ENCODE measurements around the gene LRRC56.

Gene LRRC56

GRCh38 chr11:536841-537621 is at the start of gene LRRC56:
LRRC56 (plus strand) TSS chr11:537527; CDS start chr11:540685, 3,158 bp downstream.
- peak; percentile 79 for DNase-seq

DNA sequence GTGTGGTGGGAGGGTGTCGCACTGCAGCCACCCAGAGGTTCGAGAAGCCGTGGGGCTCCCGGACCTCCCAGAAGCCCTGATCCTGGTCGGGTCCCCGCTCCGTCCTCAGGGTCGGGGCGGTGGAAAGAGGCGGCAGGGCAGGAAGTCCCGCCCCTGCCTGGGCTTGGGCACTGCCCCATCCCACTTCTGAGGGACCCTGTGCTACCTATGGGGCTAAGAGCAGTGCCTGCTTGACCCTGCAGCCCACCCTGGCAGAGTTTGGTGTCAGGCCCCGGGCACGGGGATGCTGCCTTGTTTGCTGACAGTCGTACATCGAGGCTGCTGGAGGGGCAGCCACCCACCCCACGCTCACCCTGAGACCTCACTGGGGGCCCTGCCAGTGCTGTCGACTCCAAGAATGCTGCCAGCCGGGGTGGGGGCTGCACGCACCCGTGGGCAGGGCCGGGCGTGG is 49.7 kb upstream of the LRRC56 start:
- DNase-seq, result no peak

- no peak for DNase-seq
These were observed 49.3 kb upstream of the LRRC56 start for GRCh38 chr11:488062-488461.

- no peak for DNase-seq
These were observed 48.7 kb upstream of the LRRC56 start for GRCh38 chr11:488579-488978.

GRCh38 chr11:488992-489391 is 48.3 kb upstream of the LRRC56 start:
- DNase-seq, result no peak

DNA sequence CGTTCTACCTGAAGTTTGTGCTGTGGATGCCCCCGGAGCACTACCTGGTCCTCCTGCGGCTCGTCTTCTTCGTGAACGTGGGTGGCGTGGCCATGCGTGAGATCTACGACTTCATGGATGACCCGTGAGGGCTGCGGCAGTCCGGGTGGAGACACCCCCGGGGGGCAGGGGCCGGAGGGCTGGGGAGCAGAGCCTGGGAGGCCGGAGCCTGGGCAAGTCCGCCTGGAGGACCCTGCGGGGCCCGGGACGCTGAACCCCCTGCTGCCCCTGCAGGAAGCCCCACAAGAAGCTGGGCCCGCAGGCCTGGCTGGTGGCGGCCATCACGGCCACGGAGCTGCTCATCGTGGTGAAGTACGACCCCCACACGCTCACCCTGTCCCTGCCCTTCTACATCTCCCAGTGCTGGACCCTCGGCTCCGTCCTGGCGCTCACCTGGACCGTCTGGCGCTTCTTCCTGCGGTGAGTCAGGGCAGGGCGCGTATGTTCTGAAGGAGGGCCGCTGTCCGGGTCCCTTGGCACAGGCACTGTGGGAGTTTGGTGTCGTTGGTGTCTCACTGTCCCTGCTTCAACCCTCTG is 47.6 kb upstream of the LRRC56 start:
- DNase-seq, result no peak

DNA sequence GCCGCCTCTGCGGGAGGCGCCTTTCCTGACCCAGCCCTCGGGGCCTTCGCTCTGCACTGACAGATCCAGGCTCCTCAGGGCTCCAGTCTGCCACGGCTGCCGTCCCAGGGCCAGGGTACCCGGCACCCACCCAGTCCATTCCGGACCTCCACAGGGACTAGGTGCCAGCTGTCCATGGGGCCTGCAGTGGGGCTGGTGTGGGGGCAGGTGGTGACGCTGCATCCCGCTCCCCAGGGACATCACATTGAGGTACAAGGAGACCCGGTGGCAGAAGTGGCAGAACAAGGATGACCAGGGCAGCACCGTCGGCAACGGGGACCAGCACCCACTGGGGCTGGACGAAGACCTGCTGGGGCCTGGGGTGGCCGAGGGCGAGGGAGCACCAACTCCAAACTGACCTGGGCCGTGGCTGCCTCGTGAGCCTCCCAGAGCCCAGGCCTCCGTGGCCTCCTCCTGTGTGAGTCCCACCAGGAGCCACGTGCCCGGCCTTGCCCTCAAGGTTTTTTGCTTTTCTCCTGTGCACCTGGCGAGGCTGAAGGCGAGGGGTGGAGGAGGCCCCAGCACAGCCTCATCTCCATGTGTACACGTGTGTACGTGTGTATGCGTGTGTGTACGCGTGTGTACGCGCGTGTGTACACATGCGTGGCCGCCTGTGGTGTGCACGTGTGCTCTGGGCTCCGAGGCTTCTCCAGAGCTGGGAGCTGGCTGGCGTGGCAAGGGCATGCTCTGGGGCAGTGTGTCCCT is 47.0 kb upstream of the LRRC56 start:
- DNase-seq, result no peak

DNA sequence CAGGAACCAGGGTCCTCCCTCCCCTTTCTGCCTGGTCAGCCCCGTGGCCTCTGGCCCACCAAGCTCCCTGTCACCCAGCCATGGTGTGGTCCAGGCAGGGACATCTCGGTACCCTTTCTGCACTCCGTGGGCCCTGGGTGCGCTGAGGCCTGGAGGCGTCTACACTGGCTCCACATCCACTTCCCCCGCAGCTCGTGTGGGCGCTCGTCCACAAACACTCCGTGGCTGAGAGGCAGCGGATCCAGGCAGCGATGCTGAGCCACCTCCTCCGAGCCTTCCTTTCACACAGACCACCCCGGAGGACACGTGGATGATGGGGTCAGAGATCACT is 46.4 kb upstream of the LRRC56 start:
- no peak for DNase-seq

DNA sequence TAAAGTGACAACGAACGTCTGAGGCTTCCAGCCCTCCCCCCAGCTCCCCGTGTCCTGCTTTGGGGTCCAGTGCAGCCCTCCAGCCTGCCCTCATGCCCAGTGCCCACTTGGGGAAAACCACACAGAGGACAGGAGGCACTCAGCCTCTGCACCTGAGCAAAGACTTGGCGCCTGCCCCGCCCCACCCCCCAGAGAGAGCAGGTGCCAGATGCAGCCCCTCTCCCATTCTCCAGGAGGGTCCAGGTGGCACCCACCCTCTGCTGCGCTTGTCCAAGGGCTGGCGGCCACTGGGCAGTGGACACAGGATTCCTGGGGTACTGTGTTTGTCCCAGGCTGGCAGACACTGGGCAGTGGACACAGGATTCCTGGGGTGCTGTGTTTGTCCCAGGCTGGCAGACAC is 46.0 kb upstream of the LRRC56 start:
- no peak for DNase-seq

GRCh38 chr11:492427-493226 is 44.7 kb upstream of the LRRC56 start:
- no peak for DNase-seq

DNA sequence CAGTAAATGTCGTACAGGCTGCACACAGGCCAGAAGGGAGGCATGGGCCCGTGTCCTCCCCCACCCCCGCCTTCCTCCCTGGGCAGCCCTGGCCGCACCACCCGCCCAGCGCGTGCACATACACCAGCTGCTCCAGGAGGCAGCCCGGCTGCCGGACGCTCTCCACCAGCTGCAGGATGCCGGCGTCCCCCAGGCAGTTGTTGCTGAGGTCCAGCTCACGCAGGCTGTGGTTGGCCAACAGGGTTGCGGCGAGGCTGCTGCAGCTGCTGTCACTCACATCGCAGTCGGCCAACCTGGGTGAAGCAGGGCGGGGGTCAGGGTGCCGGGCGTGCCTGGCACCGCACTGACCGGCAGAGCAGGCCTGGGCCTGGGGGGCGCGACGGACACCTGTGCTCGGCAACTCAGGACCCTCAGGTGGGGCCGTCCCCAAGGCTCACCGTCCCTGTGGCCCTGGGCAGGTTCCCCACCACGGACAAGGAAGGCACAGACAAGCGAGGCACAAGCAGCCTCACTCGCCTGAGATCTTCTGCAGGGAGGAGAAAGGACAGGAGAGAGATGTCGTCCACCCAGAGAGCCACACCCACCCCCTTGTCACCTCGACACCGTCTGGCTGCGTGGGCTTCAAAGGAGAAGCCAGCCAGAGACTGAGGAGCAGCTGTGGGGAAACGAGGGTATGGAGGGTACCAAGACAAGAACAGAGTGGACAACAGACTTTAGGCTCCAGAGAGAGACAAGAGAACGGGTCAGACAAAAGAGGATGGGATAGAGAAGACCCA is 42.4 kb upstream of the LRRC56 start:
- no peak for DNase-seq

- no peak for DNase-seq
These were observed 41.8 kb upstream of the LRRC56 start for GRCh38 chr11:495537-495931.

- no peak for DNase-seq
These were observed 40.3 kb upstream of the LRRC56 start for GRCh38 chr11:496834-497564.

DNA sequence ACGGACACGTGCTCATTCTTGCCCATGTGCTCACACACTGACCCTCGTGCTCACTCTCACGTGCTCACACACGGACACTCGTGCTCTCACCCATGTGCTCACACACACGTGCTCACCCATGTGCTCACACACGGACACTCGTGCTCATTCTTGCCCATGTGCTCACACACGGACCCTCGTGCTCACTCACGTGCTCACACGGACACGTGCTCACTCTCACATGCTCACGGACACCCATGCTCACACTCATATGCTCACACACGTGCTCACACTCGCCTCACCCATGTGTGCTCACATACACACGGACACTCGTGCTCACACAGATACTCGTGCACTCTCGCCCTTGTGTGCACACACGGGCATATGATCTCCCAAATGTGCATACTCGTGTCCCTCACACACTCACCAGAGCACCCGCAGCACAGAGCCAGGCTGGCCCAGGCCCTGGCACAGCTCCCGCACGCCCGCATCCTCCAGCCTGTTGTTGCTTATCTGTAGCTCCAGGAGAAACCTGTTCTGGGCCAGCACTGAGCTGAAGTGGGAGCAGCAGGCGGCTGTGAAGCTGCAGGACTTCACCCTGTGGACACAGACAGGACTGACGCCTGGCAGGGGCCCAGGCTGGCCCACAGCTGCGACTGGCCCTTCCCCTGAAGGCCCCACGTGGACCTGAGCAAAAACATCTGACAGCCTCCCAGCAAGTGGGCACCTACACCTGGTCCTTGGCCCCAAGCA is 39.6 kb upstream of the LRRC56 start:
- no peak for DNase-seq

GRCh38 chr11:498297-499181 is 38.8 kb upstream of the LRRC56 start:
- no peak for DNase-seq

GRCh38 chr11:499201-500076 is 37.9 kb upstream of the LRRC56 start:
- no peak for DNase-seq

- no peak for DNase-seq
These were observed 36.2 kb upstream of the LRRC56 start for GRCh38 chr11:501001-501682.

GRCh38 chr11:501683-502287 is 35.5 kb upstream of the LRRC56 start:
- DNase-seq, result no peak

Data from NCI-H1048 (cell line).